Epithelial cell of alveolus of lung (primary cell): ENCODE data around the gene SPZ1. TPM values are rescaled to one million over a fixed set of nuclear protein-coding genes. Genes with fewer than 3 reads are reported as not detected.

Source experiments
- total RNA-seq: library from RNA; depleted of rRNA; stranded (reverse); fragments of >200 nt; gene quantifications from 2 replicates; pipeline ENCODE4 v1.2.1, GENCODE V29; 2015

The SPZ1 gene
- not detected in 2 replicates for total RNA-seq

DNA sequence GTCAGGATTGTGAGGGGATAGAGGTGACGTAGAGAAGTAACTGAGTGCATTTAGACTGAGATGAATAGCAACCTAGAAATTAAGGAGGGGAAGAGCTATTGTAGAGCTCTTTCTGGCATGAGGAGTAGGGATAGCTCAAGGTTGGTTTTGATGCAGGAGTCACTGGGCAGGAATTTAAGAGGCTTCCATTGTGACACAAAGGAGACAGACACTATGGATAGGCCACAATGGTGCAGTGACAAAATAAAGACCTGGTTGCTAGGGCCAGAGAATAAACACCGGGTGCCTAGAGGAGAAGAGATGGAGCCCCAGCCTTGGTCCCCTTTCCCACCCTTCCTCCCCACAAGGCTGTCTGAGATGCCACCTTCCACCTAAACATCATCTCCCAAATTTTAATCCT lies at the start of gene SPZ1:
Gene SPZ1, plus strand, starts transcription at position 301 of the 400 bp plus-strand sequence. CDS start 214 bp downstream, outside the sequence.

Other genes with a start within 250 kb of the SPZ1 start
- 4.7 and 7.1 TPM in 2 replicates for gene SERINC5, start 64.0 kb upstream of the SPZ1 start, total RNA-seq
- 13.7 and 29.8 TPM in 2 replicates for gene ZFYVE16, start 88.1 kb downstream of the SPZ1 start, total RNA-seq
- 0.40 and 1.2 TPM in 2 replicates for gene FAM151B, start 168.1 kb downstream of the SPZ1 start, total RNA-seq